Measurements from ENCODE around the gene CLDND2.

Gene CLDND2

DNA sequence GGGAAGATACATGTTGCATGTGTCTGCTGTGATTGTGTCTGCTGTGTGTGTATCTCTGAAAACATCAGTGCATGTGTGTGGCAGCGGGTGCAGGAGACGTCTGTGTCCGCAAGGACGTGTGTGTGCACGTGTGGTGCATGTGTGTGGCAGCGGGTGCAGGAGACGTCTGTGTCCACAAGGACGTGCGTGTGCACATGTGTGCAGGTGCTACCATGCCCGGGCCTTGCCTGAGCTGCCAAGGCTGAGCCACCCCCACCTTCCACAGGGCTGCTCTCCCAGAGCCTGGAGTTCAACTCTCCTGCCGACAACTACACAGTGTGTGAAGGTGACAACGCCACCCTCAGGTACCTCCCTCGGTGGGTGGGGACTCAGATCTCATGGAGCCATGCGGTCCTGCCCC, 47.0 kb downstream of the CLDND2 start:
- no peak overlapping the region for H3K9ac ChIP-seq (ENCODE audit: low read length)
- H3K23ac ChIP-seq (ENCODE audit: low read length): no peak overlapping the region
- no peaks in the 10 kb centered on the region for H3K27me3 ChIP-seq (ENCODE audit: insufficient read depth, low read length, poor library complexity)
- no peak overlapping the region for H2BK120ac ChIP-seq (ENCODE audit: low read depth, low read length)
- no peak overlapping the region for H4K5ac ChIP-seq (ENCODE audit: low read length)
- H3K27ac ChIP-seq (ENCODE audit: low read depth, low read length): no peak overlapping the region
- H3K4ac ChIP-seq (ENCODE audit: low read depth, low read length): no peak overlapping the region
- H3K79me1 ChIP-seq (ENCODE audit: low read length): no peaks in the 10 kb centered on the region
- no peak for DNase-seq
- no peak overlapping the region for H3K18ac ChIP-seq (ENCODE audit: low read length)
- no peak overlapping the region for H2AK5ac ChIP-seq (ENCODE audit: low read length)
- no peak overlapping the region for H3K4me3 ChIP-seq (ENCODE audit: low read length)
- H3K4me2 ChIP-seq (ENCODE audit: low read length): no peak overlapping the region
- H3K4me1 ChIP-seq (ENCODE audit: control insufficient read depth, low read depth, low read length): no peaks in the 10 kb centered on the region
- H4K8ac ChIP-seq (ENCODE audit: low read depth, low read length): no peak overlapping the region
- no CpG with 5 or more reads among the region's 14 CpGs for WGBS (ENCODE audit: extremely low coverage, insufficient coverage, low lambda C conversion rate)
- no peaks in the 10 kb centered on the region for H3K36me3 ChIP-seq (ENCODE audit: control insufficient read depth, insufficient read depth, low read length)
- no peaks in the 10 kb centered on the region for H3K79me2 ChIP-seq (ENCODE audit: control insufficient read depth, insufficient read depth, low read length)
- H3K56ac ChIP-seq (ENCODE audit: low read length): no peak overlapping the region
- H2BK5ac ChIP-seq (ENCODE audit: low read length): no peak overlapping the region
- no peak overlapping the region for H2BK15ac ChIP-seq (replicated peaks; ENCODE audit: low read depth)

DNA sequence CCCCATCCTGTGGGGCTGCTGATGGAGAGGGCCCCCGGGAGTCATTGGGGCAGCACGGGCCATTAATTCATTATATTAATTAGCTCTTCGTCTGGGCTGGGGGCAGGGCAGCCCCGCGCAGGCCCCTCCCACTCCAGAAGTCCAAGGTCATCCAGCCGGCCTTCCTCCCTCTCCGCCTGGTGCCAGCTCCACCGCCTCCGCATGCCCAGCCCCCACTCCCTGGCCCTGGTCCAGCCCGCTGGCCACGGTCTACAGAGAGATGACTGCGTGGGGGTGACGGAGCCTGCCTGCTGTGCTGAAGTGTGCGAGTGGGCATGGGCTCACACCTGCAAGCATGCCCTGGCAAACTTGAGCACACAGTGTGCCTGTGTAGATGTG, 48.5 kb downstream of the CLDND2 start:
- Histone ChIP-seq H2BK15ac (replicated peaks; ENCODE audit: low read depth) (no peak overlapping the region), H3K4me2 (ENCODE audit: low read length) (no peak overlapping the region), H3K79me2 (ENCODE audit: control insufficient read depth, insufficient read depth, low read length) (no peaks in the 10 kb centered on the region), H3K27ac (ENCODE audit: low read depth, low read length) (no peak overlapping the region), H3K4me3 (ENCODE audit: low read length) (no peak overlapping the region), H3K9ac (ENCODE audit: low read length) (no peak overlapping the region), H3K36me3 (ENCODE audit: control insufficient read depth, insufficient read depth, low read length) (no peaks in the 10 kb centered on the region), H3K4me1 (ENCODE audit: control insufficient read depth, low read depth, low read length) (no peaks in the 10 kb centered on the region), H2BK5ac (ENCODE audit: low read length) (no peak overlapping the region), H2BK120ac (ENCODE audit: low read depth, low read length) (no peak overlapping the region), H3K18ac (ENCODE audit: low read length) (no peak overlapping the region), H4K8ac (ENCODE audit: low read depth, low read length) (no peak overlapping the region), H3K56ac (ENCODE audit: low read length) (no peak overlapping the region), H3K79me1 (ENCODE audit: low read length) (no peaks in the 10 kb centered on the region), H4K5ac (ENCODE audit: low read length) (no peak overlapping the region), H2AK5ac (ENCODE audit: low read length) (no peak overlapping the region), H3K27me3 (ENCODE audit: insufficient read depth, low read length, poor library complexity) (no peaks in the 10 kb centered on the region), H3K4ac (ENCODE audit: low read depth, low read length) (no peak overlapping the region), H3K23ac (ENCODE audit: low read length) (no peak overlapping the region)
- WGBS (ENCODE audit: extremely low coverage, insufficient coverage, low lambda C conversion rate): no CpG with 5 or more reads among the region's 14 CpGs
- DNase-seq: no peak

DNA sequence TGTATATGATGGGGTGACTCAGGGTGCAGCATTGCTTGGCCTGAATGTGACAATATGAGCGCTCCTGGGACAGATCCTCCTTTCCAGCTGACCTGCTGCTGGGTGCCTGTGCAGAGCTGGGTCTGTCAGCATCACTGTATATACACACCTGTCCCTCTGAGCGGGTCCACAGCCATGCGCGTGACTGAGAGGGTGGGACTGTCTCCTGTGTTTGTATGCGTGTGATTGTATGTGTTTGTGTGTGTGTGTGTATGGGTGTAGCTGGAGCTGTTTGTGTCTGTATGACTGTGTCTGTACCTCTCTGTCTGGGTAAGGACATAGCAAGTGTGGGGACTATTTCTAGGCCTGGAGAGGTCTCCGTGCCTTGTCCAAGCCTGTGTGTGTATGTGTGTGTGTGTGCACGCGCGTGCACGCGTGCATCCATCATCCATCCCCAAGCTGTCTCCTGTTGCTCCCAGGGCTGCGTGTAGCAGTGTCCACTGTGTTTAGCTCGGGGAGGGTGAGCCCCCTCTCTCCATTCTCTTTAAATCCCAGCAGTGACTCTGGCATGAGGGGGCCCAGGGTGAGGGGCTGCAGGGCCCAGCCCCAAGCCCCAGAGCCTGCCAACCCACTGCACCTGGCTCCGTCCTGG, 49.0 kb downstream of the CLDND2 start:
- Histone ChIP-seq H2BK120ac (ENCODE audit: low read depth, low read length) (no peak overlapping the region), H4K5ac (ENCODE audit: low read length) (no peak overlapping the region), H3K56ac (ENCODE audit: low read length) (no peak overlapping the region), H3K79me1 (ENCODE audit: low read length) (no peaks in the 10 kb centered on the region), H2AK5ac (ENCODE audit: low read length) (no peak overlapping the region), H3K4me1 (ENCODE audit: control insufficient read depth, low read depth, low read length) (no peaks in the 10 kb centered on the region), H3K23ac (ENCODE audit: low read length) (no peak overlapping the region), H3K4ac (ENCODE audit: low read depth, low read length) (no peak overlapping the region), H3K4me3 (ENCODE audit: low read length) (no peak overlapping the region), H4K8ac (ENCODE audit: low read depth, low read length) (no peak overlapping the region), H3K36me3 (ENCODE audit: control insufficient read depth, insufficient read depth, low read length) (no peaks in the 10 kb centered on the region), H3K27me3 (ENCODE audit: insufficient read depth, low read length, poor library complexity) (no peaks in the 10 kb centered on the region), H2BK15ac (replicated peaks; ENCODE audit: low read depth) (no peak overlapping the region), H3K4me2 (ENCODE audit: low read length) (no peak overlapping the region), H3K18ac (ENCODE audit: low read length) (no peak overlapping the region), H3K27ac (ENCODE audit: low read depth, low read length) (no peak overlapping the region), H3K9ac (ENCODE audit: low read length) (no peak overlapping the region), H2BK5ac (ENCODE audit: low read length) (no peak overlapping the region), H3K79me2 (ENCODE audit: control insufficient read depth, insufficient read depth, low read length) (no peaks in the 10 kb centered on the region)
- WGBS (ENCODE audit: extremely low coverage, insufficient coverage, low lambda C conversion rate): no CpG with 5 or more reads among the region's 14 CpGs
- DNase-seq: no peak

DNA sequence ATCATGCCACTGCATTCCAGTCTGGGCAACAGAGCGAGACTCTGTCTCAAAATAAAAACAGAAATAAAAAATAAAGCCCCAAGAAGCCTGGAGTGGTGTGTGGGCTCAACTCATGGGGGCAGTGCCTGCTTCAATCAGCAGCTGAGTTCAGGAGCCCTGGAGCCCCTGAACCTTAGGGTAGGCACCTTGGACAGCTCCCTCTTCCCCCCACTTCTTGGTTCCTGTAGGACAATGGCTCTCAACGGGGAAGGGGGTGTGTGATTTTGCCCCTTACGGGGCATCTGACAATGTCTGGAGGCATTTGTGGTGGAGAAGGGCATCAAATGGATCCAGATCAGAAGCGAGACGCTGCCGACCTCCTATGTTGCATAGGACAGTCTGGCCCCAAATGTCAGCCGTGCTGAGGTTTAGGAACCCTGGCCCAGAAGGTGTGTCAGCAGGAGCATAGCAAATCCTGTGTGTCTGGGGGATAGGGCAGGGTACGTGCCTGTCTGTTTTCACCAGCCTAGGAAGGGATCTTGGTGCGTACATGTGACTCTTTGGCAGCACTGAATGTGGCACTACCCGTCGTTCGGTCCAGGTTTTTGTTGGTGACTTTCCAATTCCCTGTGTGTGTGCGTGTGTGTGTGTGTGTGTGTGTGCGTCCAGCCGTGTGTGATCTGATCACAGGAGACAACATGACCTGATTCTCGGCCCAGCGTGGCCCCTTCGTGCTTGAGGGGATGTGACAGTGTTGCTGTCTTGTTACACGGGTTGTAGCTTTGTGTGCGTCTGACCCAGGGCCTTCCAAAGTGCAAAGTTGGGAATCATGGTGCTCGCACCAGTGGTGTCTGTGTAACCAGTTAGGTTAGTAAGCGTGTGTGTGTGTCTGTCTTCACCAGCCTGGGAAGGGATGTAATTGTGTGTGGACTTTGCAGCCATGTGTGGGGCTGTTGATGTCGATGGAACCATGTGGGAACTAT, 49.8 kb downstream of the CLDND2 start:
- Histone ChIP-seq H3K4me1 (ENCODE audit: control insufficient read depth, low read depth, low read length) (no peaks in the 10 kb centered on the region), H3K27ac (ENCODE audit: low read depth, low read length) (no peak overlapping the region), H3K4me3 (ENCODE audit: low read length) (no peak overlapping the region), H4K5ac (ENCODE audit: low read length) (no peak overlapping the region), H2BK5ac (ENCODE audit: low read length) (no peak overlapping the region), H3K23ac (ENCODE audit: low read length) (no peak overlapping the region), H2BK15ac (replicated peaks; ENCODE audit: low read depth) (no peak overlapping the region), H3K79me1 (ENCODE audit: low read length) (no peaks in the 10 kb centered on the region), H4K8ac (ENCODE audit: low read depth, low read length) (no peak overlapping the region), H3K18ac (ENCODE audit: low read length) (no peak overlapping the region), H3K9ac (ENCODE audit: low read length) (no peak overlapping the region), H2AK5ac (ENCODE audit: low read length) (no peak overlapping the region), H3K36me3 (ENCODE audit: control insufficient read depth, insufficient read depth, low read length) (no peaks in the 10 kb centered on the region), H3K27me3 (ENCODE audit: insufficient read depth, low read length, poor library complexity) (no peaks in the 10 kb centered on the region), H2BK120ac (ENCODE audit: low read depth, low read length) (no peak overlapping the region), H3K56ac (ENCODE audit: low read length) (no peak overlapping the region), H3K79me2 (ENCODE audit: control insufficient read depth, insufficient read depth, low read length) (no peaks in the 10 kb centered on the region), H3K4me2 (ENCODE audit: low read length) (no peak overlapping the region), H3K4ac (ENCODE audit: low read depth, low read length) (no peak overlapping the region)
- no CpG with 5 or more reads among the region's 23 CpGs for WGBS (ENCODE audit: extremely low coverage, insufficient coverage, low lambda C conversion rate)
- no peak for DNase-seq

DNA sequence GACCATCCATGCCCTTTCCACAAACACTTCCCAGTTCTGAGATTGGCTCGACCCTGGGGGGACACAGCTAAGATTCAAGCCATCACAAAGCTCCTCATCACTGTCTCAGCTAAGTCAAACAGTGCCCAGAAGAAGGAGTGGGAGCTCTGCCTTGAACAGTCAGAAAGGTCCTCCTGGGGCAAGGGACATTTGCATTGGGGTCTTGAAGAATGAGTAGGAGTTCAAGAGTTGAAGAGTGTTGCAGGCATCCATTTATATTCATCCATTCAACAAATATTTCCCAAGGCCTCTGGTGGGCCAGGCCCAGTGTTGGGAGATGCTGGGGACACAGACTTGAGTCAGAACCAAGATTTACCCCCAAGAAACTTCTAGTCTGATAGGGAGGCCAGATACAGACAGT, 50.8 kb downstream of the CLDND2 start:
- H3K23ac ChIP-seq (ENCODE audit: low read length): no peak overlapping the region
- H3K4ac ChIP-seq (ENCODE audit: low read depth, low read length): no peak overlapping the region
- H2BK5ac ChIP-seq (ENCODE audit: low read length): no peak overlapping the region
- H4K5ac ChIP-seq (ENCODE audit: low read length): no peak overlapping the region
- no peak overlapping the region for H3K4me3 ChIP-seq (ENCODE audit: low read length)
- H3K4me1 ChIP-seq (ENCODE audit: control insufficient read depth, low read depth, low read length): no peaks in the 10 kb centered on the region
- H3K79me2 ChIP-seq (ENCODE audit: control insufficient read depth, insufficient read depth, low read length): no peaks in the 10 kb centered on the region
- DNase-seq: no peak
- H3K56ac ChIP-seq (ENCODE audit: low read length): no peak overlapping the region
- H4K8ac ChIP-seq (ENCODE audit: low read depth, low read length): no peak overlapping the region
- H2BK120ac ChIP-seq (ENCODE audit: low read depth, low read length): no peak overlapping the region
- no peak overlapping the region for H2BK15ac ChIP-seq (replicated peaks; ENCODE audit: low read depth)
- no peak overlapping the region for H3K9ac ChIP-seq (ENCODE audit: low read length)
- H3K79me1 ChIP-seq (ENCODE audit: low read length): no peaks in the 10 kb centered on the region
- H3K18ac ChIP-seq (ENCODE audit: low read length): no peak overlapping the region
- H2AK5ac ChIP-seq (ENCODE audit: low read length): no peak overlapping the region
- no peak overlapping the region for H3K4me2 ChIP-seq (ENCODE audit: low read length)
- no peak overlapping the region for H3K27ac ChIP-seq (ENCODE audit: low read depth, low read length)
- no CpG with 5 or more reads among the region's 1 CpG for WGBS (ENCODE audit: extremely low coverage, insufficient coverage, low lambda C conversion rate)
- no peaks in the 10 kb centered on the region for H3K27me3 ChIP-seq (ENCODE audit: insufficient read depth, low read length, poor library complexity)
- no peaks in the 10 kb centered on the region for H3K36me3 ChIP-seq (ENCODE audit: control insufficient read depth, insufficient read depth, low read length)

Measured in mesendoderm (in vitro differentiated cells).